NCI-H446 (cell line): ENCODE data around the gene STK32B.

Experiments used
- DNase-seq, 2 experiments: peaks; one replicate each; lab custom pipeline; 2025; lab: John Stamatoyannopoulos, UW

Gene STK32B

DNA sequence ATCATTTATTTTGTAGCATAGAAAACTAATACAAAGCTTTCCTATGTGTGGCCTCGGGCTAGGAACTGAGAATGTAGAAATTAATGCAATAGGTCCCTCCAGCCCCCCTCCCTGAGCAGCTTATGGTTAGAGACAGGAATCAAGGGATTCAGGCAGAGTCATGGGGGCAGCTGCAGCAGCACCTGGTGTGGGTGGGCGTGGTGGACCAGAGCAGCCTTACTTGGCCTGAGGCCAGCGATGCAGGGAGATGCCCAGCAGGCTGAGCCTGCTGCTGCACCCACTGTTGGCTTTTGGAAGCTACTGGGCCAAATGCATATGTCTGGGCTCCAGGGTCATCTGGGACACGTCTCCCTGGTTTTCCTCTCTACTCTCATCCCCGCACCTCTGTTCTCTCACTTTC, 74.0 kb downstream of the STK32B start:
- no peak for DNase-seq

DNA sequence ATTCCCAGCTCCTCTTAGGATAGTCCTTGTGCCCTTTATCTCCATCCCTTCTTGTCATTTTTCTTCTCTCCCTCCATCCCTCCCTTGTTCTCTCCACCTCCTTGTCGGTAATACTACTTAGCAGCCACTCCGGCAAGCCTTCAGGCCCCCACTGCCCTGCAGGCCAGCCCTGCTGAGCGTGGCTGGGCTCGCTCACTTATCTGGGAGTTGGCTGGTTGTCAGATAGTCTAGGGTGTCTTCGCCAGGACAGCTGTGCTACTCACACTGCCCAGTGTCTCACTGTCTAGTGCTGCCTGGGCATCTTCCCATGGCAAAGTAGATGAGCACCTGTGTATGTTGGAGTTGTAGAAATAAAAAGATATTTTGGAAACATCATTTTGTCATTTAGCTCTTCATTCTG, 75.0 kb downstream of the STK32B start:
- DNase-seq, result no peak

DNA sequence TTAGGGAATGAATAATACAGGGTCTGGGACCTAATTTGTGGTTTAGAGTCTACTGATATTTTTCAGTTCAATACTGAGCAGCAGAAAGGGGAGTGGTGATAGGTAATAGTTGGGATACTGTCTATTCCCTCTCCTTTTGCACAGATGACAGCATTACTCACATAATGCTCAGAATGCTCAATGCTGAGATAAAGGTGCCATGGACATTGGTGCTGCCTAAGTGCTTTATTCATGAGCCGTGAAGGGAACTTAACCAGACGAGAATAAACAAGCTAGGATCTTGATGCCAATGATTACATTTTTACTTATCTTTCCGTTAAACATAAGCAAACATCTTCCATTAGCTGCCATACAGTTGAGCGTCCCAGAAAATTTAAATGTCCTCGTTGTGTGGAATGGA, 75.6 kb downstream of the STK32B start:
- no peak for DNase-seq

DNA sequence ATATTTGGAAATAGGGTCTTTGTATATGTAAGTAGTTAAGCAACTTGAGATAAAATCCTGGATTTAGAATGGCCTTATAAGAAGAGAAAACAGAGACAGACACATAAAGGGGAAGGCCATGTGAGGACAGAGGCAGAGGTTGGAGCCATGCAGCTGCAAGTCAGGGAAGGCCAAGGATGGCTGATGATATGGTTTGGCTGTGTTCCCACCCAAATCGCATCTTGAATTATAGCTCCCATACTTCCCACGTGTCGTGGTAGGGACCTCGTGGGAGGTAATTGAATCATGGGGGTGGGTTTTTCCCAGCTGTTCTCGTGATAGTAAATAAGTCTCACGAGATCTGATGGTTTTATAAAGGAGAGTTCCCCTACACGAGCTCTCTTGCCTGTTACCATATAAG, 76.3 kb downstream of the STK32B start:
- no peak for DNase-seq

DNA sequence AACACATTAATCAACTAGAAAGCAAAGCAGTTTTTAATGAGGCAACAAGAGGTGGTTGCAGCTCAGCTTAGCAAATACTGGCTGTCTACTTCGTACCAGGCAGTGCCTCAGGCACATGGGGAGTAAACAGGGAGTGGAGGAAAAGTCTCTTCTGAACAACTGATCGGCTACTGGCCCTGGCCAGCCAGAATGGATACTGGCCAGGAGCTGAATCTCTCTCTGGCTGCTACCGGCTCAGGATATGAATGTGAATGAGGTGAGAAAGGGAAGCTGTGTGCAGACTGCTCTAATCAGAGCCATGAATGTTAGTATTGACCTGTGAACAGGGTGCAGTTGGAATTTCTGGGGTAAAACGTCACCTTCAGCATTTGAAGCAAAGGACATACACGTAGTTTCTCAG, 77.3 kb downstream of the STK32B start:
- no peak for DNase-seq

DNA sequence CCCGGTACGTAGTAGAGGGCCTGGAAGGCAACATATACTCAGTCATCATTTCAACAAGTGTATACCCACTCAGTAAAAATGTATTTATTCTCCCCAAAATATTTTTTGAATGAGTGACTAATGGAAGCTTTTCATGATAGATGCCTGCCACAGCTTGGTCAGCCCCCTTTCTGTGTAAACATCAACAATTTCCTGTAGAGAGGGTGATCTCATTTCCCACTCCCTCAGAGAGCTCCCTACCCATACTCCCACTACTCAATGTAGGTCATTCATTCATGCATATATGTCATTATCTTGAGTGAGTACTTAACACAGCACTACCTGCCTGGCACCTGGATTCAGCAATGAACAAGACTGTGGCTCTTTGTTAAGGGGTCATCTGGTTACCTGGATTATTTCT, 81.9 kb downstream of the STK32B start:
- no peak for DNase-seq

DNA sequence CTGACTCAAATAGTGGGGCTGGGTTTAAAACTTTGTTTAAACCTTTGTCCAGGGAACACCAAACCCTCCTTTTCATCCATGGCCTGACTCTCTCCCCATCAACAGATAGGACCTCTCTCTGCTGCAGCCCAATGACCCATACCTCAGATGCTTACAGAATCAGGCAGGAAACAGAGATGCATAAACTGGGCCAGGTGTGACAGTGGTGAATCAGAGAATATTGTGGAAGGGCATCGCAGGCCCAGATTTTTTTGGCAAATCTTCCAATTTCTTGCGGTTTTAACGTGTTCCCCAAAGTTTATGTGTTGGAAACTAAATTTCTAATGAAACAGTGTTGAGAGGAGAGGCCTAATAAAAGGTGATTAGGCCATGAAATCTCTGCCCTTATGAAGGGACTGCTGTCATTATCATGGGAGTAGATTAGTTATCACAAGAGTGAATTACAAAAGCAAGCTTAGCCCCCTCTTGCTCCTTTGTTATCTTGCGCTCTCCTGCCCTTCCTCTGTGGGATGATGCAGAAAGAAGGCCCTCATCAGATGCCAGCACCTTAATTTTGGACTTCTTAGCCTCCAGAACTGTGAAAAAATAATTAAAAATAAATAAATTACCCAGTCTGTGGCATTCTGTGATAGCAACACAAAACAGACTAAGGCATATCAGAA, 82.8 kb downstream of the STK32B start:
- no peak for DNase-seq

DNA sequence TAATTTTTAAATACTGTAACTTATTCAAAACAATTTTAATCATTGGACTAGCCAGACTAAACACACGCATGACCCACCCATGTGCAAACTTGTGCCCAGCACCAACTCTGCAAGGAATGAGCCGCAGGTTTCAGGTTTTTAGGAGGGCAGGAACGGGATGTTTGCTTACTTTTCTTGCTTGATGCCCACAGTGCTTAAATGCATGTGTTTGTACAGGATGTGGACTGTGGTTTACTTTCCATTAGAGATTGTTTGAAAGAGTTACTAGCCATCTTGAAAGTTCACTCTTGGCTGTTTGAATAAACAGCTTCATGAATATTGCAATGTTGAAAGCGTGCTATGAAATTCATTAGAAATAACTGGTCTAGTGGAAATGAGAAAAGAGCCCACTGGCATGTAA, 83.3 kb downstream of the STK32B start:
- no peak for DNase-seq

DNA sequence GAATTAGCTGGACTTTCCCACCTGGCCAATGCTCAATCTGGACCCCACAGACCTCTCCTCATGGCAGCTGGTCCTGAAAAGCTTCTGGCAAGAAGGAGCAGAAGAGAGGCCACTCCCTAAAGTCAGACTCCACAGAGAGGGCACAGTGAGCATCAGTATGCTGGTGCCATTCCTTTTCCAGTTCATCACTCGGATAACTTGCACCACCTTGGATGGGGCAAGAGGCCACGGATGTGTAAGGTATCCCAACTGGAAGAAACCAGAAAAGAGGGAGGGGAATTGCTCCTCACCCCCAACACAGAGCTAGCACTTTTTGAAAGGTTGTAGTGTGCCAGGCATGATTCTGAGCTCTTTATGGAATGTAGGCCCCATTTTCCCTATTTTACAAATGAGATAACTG, 85.9 kb downstream of the STK32B start:
- no peak for DNase-seq

DNA sequence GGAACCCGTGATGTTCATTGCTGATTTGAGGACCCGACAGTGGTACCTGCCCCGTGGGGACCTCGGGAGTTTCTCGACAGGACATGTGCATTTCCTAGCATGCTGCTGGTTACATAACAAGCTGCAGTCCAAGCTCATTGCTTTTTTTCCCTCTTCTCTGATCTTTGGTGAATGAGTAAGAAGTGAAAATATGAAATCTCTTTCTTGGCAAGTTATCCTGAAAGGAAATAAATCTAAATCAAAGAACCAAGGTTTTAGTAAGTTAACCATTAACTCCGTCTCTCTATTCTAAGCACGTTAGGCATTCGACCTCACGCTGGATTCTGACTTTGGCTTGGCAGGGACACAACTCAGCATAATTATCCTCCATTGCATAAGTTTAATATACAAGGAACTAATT, 86.6 kb downstream of the STK32B start:
- no peak for DNase-seq

DNA sequence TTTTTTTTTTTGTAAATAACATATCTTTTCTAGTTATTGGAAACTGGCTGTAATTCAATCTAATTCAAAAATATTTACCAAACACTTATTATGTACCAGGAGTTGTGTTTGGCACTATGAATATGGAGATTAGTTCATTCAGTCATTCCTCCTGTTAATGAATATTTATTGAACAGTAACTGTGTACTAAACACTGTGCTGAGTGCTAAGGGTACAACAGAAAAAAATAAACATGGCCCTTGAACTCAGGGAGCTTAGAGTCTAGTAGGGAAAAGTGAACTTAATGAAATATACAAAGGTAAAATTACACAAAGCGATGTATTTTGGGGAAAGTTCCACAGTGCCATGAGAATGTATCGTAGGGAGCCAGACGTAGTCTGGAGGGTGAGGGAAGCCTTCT, 87.1 kb downstream of the STK32B start:
- DNase-seq, result no peak

DNA sequence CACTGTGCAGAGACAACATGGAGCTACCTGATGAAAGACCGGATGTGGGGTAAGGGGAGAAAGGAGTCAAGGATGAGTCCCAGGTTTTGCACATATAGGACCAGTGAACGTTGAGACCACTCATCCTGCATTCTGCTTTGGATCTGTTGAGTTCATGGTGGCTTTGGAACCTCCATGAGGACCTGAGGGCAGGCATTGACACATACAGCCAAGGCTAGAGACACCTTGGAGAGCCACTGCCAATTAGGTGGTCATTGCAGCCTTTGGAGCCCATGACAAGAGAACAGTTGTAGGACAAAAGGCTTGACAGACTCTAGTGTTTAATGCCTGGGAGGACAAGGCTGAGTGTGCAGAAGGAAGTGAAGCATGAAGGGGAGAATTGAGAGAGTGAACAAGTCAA, 87.9 kb downstream of the STK32B start:
- no peak for DNase-seq

DNA sequence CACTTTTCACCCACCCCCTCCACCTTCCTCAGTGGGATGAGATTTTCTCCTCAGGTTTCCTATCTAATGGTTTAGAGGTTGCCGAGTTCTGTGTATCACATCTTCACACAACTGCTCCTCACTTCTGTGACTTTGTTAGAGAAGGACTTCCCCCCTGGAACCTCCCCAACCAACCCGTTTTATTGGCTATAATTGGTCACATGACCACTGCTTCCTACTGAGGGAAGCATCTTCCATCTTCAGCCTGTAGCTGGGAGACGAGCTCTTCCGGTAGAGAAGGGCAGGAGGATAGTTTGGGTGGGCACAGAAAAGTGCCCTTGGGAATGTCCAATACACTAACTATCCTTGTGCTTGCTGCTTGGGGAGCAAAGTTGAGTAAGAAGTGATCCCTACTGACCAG, 90.5 kb downstream of the STK32B start:
- no peak for DNase-seq

DNA sequence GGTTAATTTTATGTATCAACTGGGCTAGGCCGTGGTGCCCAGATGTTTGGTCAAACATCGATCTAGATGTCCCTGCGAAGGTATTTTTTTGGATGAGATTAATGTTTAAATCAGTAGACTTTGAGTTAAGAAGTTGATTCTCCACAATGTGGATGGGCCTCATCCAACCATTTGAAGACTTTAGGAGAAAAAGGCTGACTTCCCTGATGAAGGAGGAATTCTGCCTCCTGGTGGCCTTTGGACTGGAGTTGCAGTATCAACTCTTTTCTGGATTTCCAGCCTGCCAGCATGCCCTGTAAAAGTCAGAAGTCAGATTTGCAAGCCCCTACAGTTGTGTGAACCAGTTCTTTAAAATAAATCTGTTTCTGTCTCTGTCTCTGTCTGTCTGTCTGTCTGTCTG, 91.4 kb downstream of the STK32B start:
- no peak for DNase-seq

DNA sequence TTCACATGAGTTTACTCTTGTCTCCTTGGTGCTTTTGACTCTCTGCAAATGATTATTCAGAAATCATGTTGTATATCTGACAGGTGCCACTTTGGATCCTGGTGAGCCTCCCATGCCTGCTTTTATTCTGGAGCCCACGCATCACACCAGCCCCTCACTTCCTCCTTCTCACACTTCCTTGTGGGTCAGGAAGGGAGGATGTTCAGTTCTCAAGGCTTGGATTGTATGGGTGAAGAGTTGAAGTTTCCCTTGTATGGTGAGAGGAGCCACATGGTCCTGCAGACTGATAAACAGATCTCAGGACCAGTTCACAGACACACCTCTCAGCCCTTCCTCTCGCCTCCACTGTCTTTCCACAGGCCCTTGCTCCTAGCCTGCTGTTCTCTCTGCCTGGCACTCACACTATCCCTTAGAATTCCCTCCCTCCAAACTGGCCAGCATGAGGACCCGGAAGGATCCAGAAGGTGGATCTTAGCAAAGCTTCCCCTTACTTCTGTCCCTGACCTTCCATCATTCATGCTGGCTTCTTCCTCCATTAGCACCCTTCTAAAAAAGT, 92.1 kb downstream of the STK32B start:
- no peak for DNase-seq

DNA sequence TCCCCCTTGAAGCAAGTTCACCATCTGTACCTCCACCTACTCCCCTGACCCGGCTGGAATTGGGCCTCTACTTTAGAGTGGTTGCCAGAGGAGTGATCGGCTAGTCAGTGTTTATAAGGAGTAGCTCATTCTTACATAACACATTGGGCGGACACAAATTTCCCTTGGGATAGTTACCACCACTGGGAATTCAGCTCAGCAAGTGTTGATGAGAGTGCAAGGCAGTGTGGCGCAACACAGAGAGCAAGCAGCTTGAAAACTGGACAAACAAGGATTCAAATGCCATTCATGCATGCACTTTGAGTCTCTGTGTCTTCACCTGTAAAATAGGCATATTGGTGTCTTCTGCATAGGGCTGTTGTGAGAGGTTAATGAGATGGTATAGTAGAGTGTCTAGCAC, 92.7 kb downstream of the STK32B start:
- DNase-seq, result no peak

DNA sequence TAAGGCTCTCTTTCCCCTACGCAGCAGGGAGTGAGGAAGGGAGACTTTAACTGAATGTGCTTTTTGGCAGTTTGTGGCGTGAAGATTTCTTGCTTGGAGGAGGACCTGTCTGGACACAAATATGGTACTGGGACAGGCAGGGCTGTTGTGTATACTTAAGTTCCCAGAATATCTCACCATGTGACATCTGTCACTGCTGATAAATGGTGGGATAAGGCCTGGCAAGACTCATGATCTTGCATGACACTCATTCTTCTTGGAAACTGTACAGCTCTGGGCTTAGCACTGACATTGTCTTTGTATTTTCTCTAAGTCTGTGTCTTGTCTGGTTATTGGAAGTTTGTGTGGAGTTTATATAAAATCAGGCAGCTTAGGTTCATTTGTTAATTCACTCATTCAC, 93.1 kb downstream of the STK32B start:
- DNase-seq, result no peak

DNA sequence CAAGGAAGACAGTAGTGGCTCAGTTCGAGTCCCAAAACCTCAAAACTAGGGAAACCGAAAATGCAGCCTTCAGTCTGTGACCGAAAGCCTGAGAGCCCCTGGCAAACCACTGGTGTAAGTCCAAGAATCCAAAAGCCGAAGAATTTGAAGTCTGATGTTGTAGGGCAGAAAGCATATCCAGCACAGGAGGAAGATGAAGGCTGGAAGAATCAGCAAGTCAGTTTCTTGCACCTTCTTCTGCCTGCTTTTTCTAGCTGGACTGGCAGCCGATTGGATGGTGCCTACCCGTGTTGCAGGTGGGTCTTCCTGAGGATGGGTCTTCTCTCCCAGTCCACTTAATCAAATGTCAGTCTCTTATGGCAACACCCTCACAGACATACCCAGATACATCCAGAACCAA, 95.0 kb downstream of the STK32B start:
- DNase-seq, result no peak

DNA sequence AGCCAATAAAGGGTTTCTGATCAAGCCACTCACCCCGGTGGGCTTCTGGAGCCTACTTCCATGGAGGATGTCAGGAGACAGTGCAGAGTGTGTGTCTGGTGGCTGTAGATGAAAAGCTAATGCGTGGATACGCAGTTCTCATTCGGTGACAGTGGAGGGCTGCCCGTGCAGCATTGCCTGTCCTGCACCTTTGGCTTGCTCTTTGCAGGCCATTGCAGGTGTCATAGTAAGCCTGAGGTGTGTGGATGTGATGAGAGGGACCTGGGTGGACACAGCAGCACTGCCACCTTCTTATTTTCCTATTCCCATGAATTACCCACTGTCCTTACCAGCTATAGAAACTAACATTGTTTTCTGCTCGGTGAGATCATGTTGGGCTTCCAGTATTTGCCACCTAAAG, 101.2 kb downstream of the STK32B start:
- DNase-seq, result no peak

DNA sequence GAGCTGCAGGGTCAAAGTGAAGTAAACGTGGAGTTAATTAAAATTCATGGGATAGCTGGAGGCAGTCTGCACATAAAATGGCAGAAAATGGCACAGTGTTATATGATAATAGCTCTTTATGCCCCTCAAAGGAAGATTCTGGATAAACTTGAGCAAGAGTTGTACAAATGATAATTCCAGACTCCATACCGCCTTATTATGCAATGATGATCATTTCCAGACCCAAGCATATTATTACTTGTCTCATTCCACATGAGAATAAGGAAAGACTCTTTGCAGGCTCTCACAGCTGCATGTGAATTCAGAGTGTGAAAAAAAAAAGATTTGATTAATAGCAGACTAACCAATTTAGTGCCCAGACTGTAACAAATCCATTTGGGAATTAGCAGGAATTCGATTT, 105.4 kb downstream of the STK32B start:
- DNase-seq, result no peak

DNA sequence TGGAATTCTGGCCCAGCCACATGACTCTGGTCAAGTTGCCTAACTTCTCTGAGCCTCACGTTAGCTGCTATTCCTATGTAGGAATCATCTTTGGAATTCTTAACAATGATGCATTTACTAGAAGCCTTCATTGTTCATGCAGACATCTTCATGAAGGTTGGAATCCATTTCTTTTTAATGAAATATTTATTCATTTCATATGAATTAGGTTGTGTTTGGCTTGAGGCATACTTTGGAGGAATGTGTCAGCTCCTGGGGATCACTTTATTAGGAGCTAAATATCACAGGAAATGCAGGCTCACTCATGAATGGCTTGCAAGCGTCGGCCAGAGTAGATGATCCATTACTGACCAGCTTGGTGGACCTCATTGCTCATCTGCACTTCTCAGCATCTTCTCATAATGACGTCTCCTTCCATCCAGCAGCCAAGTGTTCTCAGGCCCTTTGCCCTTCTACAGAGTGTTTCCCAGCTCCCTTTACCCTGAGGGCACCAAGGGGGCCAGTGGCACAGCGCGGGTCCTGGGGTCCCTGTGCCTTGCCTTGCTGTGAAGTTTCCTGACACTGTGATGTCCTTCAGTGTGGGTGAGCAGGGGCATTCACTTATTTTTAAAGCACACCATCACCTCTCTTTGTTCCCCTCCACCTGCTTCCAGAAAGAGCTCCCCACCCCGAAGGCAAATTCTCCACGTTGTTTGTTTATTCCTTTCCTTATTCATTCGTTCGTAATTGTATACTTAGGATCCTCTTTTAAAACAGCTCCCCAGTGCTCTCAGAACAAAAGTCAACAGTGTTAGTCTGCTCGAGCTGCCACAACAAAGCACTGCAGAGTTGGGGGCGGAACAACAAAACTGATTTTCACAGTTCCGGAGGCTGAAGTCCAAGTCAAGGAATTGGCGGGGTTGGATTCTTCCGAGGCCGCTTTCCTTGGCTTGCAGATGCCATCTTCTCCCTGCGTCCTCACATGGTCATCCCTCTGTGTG, 106.8 kb downstream of the STK32B start:
- no peak for DNase-seq

DNA sequence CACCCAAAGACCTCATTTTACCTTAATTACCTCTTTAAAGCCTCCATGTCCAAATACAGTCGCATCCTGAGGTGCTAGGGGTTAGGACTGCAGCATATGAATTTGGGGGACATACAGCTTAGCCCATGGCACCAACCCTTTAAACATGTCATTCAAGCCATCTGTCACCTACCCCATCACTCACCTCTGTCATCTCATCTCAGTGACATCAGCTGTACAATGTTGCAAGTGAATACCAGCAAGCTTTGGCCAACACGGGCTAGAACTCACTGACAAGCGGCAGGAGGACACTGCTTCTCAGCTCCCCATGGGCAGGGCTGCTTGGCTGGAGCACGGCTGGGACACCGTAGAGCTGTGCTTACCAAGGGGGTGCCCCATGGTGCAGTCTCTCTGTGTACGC, 107.5 kb downstream of the STK32B start:
- DNase-seq, result no peak

DNA sequence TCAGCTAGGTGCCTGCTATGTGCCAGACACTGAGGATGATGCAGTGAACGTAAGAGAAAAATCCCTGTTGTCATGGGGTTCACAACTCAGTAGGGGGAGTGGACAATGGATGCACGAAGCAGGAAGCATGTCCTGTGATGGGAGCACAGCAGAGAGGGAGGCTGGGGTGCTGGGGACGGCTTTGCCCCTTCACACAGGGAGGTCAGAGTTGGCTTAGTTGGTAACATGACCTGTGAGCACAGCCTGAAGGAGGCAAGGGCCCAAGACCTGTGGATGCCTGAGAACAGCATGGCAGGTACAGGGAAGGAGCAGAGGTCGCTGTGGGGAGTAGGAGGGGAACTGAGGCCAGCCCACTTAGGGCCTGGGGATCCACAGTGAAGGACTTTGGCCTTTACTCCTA, 109.4 kb downstream of the STK32B start:
- DNase-seq, result no peak
